Subcutaneous adipose tissue (tissue), 4 donors: ENCODE measurements around the gene ATG5. TPM values are rescaled to one million over a fixed set of nuclear protein-coding genes. Genes with fewer than 3 reads are reported as not detected.

Experiments
- total RNA-seq, 4 donors: library from RNA; depleted of rRNA; stranded (reverse); fragments of >200 nt; gene quantifications; one replicate each; pipeline ENCODE4 v1.1.0, GENCODE V29; 2016
- TF ChIP-seq, protein P1 (sequence below): fragments of 450-650 bp; IDR thresholded peaks from one replicate; pipeline ENCODE4 v1.5.1; 2016; ENCODE audit warnings: low read depth, mild to moderate bottlenecking, control low read depth, antibody characterized with exemption, moderate library complexity

Gene ATG5
- total RNA-seq, 4 donors from 2014 or later, result 35.6 to 43.3 (median 38.2) TPM

DNA sequence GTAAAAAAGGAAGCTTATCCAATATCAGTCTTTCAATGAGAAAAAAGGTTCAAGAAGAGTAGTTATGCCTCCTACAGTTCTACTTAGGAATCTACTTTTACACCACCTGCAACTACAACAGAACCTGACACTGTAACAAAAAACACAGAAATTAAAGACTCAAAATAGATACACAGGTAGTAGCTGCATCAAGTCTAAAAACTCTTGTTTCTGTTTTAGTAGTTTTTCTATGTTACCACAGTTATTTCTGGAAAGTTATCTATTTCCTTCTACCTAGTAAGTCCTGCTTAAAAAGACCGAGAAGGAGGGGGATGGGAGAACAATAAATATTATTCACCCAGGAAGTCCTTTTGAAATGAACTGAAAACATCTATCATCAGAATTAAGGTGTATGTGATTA is 52.5 kb downstream of the ATG5 start:
- TF ChIP-seq, protein P1, sequence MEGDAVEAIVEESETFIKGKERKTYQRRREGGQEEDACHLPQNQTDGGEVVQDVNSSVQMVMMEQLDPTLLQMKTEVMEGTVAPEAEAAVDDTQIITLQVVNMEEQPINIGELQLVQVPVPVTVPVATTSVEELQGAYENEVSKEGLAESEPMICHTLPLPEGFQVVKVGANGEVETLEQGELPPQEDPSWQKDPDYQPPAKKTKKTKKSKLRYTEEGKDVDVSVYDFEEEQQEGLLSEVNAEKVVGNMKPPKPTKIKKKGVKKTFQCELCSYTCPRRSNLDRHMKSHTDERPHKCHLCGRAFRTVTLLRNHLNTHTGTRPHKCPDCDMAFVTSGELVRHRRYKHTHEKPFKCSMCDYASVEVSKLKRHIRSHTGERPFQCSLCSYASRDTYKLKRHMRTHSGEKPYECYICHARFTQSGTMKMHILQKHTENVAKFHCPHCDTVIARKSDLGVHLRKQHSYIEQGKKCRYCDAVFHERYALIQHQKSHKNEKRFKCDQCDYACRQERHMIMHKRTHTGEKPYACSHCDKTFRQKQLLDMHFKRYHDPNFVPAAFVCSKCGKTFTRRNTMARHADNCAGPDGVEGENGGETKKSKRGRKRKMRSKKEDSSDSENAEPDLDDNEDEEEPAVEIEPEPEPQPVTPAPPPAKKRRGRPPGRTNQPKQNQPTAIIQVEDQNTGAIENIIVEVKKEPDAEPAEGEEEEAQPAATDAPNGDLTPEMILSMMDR, result no peak

DNA sequence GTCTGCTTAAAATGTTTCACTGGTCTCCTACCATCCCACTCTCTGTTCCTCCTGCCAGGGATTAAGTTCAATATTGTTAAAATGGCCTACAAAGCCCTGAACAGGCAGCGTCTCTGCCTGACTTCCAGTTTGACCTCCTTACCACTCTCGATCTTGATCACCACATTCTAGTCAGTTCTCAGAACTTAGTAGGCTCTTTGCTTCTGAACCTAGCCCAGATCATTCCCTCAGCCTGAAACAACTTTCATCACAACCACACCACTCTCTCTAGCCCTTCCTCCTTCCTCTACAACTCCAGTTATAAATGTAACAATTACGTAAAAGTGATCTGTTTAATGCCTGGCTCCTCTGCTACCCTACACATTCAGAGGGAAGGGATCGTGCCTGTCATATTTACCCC is 53.3 kb downstream of the ATG5 start:
- TF ChIP-seq, protein P1, result no peak

DNA sequence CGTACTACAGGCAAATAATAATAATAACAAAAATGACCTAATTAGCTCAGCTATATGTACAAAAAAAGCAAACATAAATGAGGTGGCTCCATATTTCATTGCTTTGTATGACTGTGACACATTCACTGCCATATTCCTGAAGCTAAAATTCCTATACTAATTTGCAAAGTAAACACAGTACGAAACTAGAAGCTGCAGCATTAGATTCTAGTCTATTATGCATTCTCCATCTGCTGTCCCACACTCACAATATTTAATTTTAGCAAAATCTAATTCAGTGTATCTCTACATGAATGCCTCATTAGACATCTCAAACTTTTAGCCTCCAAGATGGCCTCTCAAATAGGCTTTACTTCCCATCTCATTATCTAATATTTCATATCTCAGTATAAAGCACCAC is 55.1 kb downstream of the ATG5 start:
- TF ChIP-seq, protein P1, result no peak

DNA sequence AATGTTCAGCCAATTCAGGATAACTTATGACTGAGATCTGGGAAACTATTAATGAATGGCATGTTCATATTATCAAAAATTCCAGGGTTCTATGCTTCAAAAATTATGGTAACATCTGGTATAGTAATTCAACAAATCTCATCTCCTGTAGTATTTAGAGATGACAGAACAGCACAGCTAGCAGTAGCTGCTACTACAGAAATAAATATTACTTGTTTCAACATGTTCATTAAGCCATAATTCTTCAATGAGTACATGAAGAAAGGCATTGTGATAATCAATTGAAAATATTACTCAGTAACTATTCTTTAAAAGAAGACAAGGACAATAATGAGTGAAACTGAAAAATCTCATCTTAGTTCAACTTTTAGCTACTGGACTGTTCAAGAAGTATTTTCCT is 66.8 kb downstream of the ATG5 start:
- TF ChIP-seq, protein P1, result no peak

DNA sequence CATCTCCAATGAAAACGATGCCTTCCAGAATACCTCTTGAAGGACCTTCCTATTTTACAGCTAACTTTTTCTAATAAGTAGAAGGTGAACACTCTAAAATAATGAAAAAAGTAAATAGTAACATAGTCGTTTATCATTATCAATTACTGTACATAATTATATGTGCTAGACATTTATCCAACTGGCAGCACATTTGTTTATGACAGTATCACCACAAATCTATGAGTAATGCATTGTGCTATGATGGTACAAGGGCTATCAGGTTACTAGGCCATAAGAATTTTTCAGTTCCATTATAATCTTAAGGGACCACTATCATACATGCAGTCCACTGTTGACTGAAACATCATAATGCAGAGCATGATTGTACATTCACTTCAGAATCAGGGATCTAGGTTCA is 68.4 kb downstream of the ATG5 start:
- TF ChIP-seq, protein P1, result no peak

DNA sequence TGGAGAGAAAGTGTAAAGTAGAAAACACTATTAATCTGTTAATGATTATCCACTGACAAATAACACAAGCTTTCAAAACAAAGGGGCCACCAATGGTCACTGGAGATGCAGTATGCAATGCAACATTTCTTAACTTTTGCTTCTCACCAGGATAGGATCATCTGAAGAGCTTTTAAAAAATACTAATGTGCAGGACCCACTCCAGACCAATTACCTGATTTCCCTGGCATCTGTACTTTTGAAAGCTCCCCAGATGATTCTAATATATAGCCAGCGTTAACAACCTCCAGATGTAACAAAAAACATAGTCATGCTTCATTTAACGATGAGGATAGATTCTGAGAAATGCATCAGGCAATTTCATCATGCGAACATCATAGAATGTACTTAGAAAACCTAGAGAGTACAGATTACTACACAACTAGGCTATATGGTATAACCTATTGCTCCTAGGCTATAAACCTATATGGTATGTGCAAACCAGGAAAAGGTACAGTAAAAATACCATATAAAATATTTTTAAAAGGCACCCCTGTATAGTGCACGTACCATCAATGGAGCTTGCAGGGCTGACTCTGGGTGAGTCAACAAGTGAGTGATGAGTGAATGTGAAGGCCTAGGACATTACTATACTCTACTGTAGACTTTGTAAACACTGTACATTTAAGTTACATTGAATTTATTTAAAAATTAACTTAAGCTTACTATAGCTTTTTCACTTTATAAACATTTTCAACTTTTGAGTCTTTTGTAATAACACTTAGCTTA is 69.2 kb downstream of the ATG5 start:
- TF ChIP-seq, protein P1, result no peak

DNA sequence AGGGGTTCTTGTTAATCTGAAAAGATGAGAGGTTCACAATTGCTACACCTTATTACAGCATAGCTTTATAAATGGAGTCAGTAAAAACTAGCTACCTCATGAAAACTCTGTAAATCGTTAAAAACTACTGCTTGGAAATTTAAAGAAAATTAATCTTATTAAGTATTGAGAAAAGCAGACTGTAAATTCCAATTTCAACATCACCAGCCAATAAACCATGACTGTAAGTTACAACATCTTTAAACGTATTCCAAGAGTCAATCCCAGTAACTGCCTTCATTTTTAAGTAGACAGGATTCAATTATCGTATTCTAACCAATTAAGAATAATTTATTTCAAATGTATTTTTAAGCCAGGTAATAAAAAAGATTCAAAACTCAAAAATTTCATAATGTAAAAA is 70.3 kb downstream of the ATG5 start:
- TF ChIP-seq, protein P1, result no peak
